PC-3 (cell line): ENCODE measurements around the gene GDPD5.

Experiments used
- EZH2 ChIP-seq: fragments of 300-600 bp; sonication (generic); IDR thresholded peaks from one replicate; pipeline ENCODE4 v1.6.1; 2017; ENCODE audit warnings: antibody characterized with exemption, mild to moderate bottlenecking, low read length; ENCODE audit not compliant: unreplicated experiment
- TF ChIP-seq, protein P1 (sequence below): fragments of 300-600 bp; sonication (generic); conservative IDR thresholded peaks from 2 replicates; pipeline ENCODE4 v1.5.1; 2017; ENCODE audit warnings: antibody characterized with exemption, low read depth, mild to moderate bottlenecking, low read length

GRCh38 chr11:75479597-75480145, 46.1 kb downstream of the GDPD5 start:
- TF ChIP-seq, protein P1, sequence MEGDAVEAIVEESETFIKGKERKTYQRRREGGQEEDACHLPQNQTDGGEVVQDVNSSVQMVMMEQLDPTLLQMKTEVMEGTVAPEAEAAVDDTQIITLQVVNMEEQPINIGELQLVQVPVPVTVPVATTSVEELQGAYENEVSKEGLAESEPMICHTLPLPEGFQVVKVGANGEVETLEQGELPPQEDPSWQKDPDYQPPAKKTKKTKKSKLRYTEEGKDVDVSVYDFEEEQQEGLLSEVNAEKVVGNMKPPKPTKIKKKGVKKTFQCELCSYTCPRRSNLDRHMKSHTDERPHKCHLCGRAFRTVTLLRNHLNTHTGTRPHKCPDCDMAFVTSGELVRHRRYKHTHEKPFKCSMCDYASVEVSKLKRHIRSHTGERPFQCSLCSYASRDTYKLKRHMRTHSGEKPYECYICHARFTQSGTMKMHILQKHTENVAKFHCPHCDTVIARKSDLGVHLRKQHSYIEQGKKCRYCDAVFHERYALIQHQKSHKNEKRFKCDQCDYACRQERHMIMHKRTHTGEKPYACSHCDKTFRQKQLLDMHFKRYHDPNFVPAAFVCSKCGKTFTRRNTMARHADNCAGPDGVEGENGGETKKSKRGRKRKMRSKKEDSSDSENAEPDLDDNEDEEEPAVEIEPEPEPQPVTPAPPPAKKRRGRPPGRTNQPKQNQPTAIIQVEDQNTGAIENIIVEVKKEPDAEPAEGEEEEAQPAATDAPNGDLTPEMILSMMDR = no peak
- no peak for TF ChIP-seq EZH2
